Sigmoid colon (tissue), 4 donors: ENCODE measurements around the gene C11orf24.

Experiments
- CTCF ChIP-seq, 4 experiments: fragments of 450-650 bp in 3 of 4; fragments of 200-600 bp in 1 of 4; IDR thresholded peaks; one replicate each; pipeline ENCODE4 v1.5.1; 2016 to 2019; ENCODE audit warnings: antibody characterized with exemption in 4 of 4, mild to moderate bottlenecking in 3 of 4, moderate library complexity in 2 of 4
- EP300 ChIP-seq, 4 donors: sonication (generic); formaldehyde crosslinking; IDR thresholded peaks; one replicate each; pipeline ENCODE4 v1.6.1; 2017; ENCODE audit warnings: antibody characterized with exemption in 4 of 4
- POLR2A ChIP-seq, 2 donors: fragments of 450-650 bp; IDR thresholded peaks; one replicate each; pipeline ENCODE4 v1.6.1; 2016; ENCODE audit warnings: antibody characterized with exemption in 2 of 2, mild to moderate bottlenecking in 2 of 2, moderate library complexity in 2 of 2

- TF ChIP-seq CTCF (IDR thresholded peaks at IDR 0.05) (no peak), EP300 (IDR thresholded peaks at IDR 0.05) (no peak), POLR2A (IDR thresholded peaks at IDR 0.05) (no peak)
These were observed 45.4 kb downstream of the C11orf24 start for GRCh38 chr11:68226421-68226820.
